AG09319 (cell line): ENCODE measurements around the gene TTC24.

Source experiments
- DNase-seq: peaks from one replicate; pipeline ENCODE4 v3.0.0-alpha.2; 2010; ENCODE audit warnings: low read depth; ENCODE audit errors: extremely low read depth
- TF ChIP-seq, protein P1 (sequence below): IDR thresholded peaks from 2 replicates; pipeline ENCODE4 v1.5.1; 2011; ENCODE audit warnings: low read depth, mild to moderate bottlenecking, inconsistent platforms, low read length, moderate library complexity

The TTC24 gene

DNA sequence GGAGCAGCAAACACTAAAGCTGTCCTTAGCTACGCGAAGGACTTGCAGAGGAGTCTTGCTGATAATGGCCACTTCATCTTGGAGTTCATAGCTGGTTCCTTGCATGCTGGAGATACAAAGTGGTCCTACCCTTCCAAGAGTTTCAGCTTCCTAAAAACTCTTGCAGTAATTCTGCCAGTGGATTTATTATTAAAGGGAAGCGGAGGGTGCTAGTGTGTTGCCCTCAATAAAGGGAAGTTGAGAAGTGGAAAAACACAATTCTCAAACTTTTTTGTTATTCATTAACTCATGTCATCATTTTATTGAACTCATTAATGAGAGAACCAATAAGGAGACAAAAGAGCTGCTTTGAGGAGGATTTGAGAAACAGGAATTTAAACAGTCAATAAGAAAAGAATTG is 33.1 kb downstream of the TTC24 start:
- TF ChIP-seq, protein P1, sequence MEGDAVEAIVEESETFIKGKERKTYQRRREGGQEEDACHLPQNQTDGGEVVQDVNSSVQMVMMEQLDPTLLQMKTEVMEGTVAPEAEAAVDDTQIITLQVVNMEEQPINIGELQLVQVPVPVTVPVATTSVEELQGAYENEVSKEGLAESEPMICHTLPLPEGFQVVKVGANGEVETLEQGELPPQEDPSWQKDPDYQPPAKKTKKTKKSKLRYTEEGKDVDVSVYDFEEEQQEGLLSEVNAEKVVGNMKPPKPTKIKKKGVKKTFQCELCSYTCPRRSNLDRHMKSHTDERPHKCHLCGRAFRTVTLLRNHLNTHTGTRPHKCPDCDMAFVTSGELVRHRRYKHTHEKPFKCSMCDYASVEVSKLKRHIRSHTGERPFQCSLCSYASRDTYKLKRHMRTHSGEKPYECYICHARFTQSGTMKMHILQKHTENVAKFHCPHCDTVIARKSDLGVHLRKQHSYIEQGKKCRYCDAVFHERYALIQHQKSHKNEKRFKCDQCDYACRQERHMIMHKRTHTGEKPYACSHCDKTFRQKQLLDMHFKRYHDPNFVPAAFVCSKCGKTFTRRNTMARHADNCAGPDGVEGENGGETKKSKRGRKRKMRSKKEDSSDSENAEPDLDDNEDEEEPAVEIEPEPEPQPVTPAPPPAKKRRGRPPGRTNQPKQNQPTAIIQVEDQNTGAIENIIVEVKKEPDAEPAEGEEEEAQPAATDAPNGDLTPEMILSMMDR, result no peak
- no peak for DNase-seq

DNA sequence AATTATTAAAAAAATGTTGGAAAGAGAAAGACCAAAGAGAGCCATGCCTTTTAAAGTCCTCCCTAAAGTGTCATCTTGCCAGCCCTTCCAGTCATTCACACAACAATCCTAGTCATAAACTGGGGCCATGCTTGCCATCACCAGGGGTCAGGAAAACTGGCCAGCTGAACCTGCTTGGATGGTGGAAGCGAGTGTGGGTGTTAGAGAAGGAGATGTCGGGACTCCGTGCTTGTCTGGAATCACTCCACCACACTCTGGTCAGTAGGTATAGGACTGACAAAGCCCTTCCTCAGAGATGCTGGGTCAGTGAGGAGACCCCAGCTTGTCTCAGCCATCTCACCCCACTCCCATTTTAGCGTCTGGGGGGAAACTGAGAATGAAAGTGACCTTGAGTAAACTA is 36.4 kb downstream of the TTC24 start:
- DNase-seq, result no peak
- TF ChIP-seq, protein P1, result no peak

DNA sequence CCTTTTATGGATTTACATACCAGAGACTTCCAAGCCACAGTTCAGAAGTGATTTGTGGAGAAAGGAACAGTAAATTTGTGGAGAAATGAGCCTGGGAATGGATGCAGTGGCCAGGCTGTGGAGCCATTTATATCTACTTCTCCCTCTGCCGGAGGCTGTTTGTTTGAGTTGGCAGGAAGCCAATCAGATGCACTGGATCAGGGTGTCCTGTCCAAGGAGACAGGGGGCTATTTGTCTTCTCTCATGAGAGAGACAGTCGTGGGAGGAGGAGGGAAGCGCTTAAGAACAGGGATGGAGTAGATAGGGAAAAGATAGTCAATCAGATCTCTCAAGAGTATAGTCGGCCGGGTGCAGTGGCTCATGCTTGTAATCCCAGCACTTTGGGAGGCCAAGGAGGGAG is 36.9 kb downstream of the TTC24 start:
- TF ChIP-seq, protein P1, result no peak
- DNase-seq, result no peak

DNA sequence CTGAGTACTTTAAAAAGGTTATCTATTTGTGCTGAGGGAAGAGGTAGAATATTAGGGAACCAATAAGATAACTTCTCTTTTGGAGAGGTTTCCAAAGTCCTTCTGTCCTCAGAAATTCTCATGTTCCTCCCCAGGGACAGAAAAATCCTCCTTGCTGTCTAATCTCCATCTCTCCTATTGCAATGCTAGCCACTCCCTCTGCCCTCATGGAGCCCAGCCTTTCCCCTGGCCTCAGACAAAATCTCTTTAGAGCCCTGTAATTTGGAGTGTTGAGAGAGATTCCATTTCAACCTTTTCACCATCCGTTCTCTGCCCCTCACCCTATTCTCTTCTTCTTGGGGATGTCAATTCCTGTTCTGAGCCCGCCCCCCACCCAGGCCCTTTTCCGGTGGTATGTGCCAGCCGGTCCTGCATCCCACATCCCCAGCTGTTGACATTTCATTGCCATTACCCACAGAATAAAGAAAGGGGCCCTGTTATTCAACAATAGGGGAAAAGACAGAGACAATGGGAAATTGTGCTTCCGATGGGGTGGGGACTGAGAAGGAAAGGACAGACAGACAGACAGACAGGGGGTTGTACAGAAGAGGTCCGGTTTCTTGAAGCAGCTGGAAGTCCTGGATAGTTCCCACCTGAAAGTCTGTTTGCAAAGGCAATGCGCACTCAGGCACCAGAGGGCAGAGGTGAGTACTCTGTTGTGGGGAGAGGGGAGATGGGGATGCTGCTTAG is 39.5 kb downstream of the TTC24 start, which contains the start of gene HAPLN2:
Gene HAPLN2 (plus strand): TSS at position 563 of the 729 bp plus-strand sequence. CDS start 4,076 bp downstream, outside the sequence.
- no peak for DNase-seq
- TF ChIP-seq, protein P1, result peak; percentile 39

DNA sequence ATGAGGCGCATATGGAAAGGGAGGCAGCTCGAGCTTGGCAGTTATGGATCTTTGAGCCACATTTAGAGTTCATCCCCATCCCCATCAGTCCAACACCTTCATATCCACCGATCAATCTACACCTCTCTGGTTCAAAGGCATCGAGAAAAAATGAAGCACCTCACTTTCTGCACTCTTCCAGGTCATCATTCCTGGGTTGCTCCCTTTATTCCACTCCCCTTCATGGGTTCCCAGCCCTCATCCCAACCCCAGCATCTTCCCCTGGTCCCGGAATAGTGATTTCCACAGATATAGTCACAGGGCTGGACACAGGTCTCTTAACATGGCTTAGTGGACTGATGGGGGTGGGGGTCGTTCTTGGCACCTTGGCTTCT is 40.0 kb downstream of the TTC24 start:
- TF ChIP-seq, protein P1, result no peak

DNA sequence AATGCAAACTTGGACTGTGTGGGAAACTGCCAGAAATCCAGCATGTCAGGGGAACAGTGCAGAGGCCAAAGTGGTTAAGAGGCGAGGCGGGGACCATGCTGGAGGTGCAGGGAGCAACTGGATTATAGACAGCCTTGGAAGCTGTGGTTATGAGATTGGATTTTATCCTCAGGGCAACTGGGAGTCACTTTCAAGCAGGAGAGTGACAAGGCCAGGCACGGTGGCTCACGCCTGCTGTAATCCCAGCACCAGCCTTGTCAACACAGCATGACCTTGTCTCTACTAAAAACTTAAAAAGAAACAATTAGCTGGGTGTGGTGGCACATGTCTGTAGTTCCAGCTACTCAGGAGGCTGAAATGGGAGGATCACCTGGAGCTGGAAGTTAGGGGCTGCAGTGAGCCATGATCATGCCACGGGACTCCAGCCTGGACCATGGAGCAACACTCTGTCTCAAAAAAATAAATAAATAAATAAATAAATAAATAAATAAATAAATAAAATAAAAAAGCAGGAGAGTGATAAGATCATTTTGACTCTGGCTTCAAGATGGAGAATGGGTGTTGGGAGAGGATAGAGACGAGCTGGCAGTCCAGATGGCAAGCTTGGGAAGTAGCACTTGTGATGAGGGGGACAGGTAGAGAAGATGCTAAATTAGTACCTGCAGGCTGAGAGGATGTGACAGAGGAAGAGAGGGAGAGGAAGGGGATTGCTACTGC is 43.2 kb downstream of the TTC24 start:
- no peak for DNase-seq
- TF ChIP-seq, protein P1, result no peak

More for the DNA sequence above, 40.0 kb downstream of the TTC24 start:
- no peak for DNase-seq
